SKM-1 treated with dmso at 0.1 percent for 144 hours (cell line): ENCODE results near the gene IFNL4.
A peak's percentile ranks its signal among the peaks of the same experiment; 100 is the strongest.
"Not testable (repeated sequence)": the region's sequence is repeated elsewhere in the genome, so short reads cannot be mapped to it uniquely, and the experiment has no call there.

ENCODE experiments used
- DNase-seq: peaks from one replicate; lab custom pipeline; 2025; ENCODE audit not compliant: unreplicated experiment; lab: John Stamatoyannopoulos, UW

IFNL4 gene

GRCh38 chr19:39230096-39230764, 18.4 kb downstream of the IFNL4 start:
- DNase-seq: no peak

- peak; percentile 16 for DNase-seq
Observed at GRCh38 chr19:39224910-39225309, 23.7 kb downstream of the IFNL4 start.

GRCh38 chr19:39223703-39224279, 24.9 kb downstream of the IFNL4 start:
- no peak for DNase-seq

GRCh38 chr19:39219108-39219507, 29.5 kb downstream of the IFNL4 start:
- not testable (repeated sequence) for DNase-seq

- DNase-seq: no peak
Observed at GRCh38 chr19:39218230-39219007, 30.2 kb downstream of the IFNL4 start.

- DNase-seq: no peak
Observed at GRCh38 chr19:39217094-39217493, 31.6 kb downstream of the IFNL4 start.

- not testable (repeated sequence) for DNase-seq
Observed at GRCh38 chr19:39215323-39215722, 33.3 kb downstream of the IFNL4 start.

GRCh38 chr19:39212375-39212742, 36.3 kb downstream of the IFNL4 start:
- peak; percentile 31 for DNase-seq

- no peak for DNase-seq
Observed at GRCh38 chr19:39211731-39212374, 36.8 kb downstream of the IFNL4 start.

GRCh38 chr19:39209196-39209595, 39.5 kb downstream of the IFNL4 start:
- no peak for DNase-seq

GRCh38 chr19:39208175-39208795, 40.4 kb downstream of the IFNL4 start:
- no peak for DNase-seq

GRCh38 chr19:39207293-39207836, 41.3 kb downstream of the IFNL4 start:
- DNase-seq: no peak

GRCh38 chr19:39206122-39206521, 42.5 kb downstream of the IFNL4 start:
- no peak for DNase-seq

GRCh38 chr19:39205449-39205764, 43.2 kb downstream of the IFNL4 start:
- DNase-seq: no peak

- no peak for DNase-seq
Observed at GRCh38 chr19:39203372-39204341, 45.0 kb downstream of the IFNL4 start, which contains the start of gene SYCN. Gene SYCN, minus strand, starts transcription at chr19:39204263. Its CDS starts 9 bp downstream, at chr19:39204254.

- DNase-seq: no peak
Observed at GRCh38 chr19:39202998-39203355, 45.7 kb downstream of the IFNL4 start.

- DNase-seq: no peak
Observed at GRCh38 chr19:39200803-39201115, 47.9 kb downstream of the IFNL4 start.

GRCh38 chr19:39200066-39200802, 48.4 kb downstream of the IFNL4 start:
- no peak for DNase-seq

GRCh38 chr19:39199025-39199424, 49.6 kb downstream of the IFNL4 start:
- no peak for DNase-seq
